ENCODE data around the gene ADISSP.

ADISSP gene

DNA sequence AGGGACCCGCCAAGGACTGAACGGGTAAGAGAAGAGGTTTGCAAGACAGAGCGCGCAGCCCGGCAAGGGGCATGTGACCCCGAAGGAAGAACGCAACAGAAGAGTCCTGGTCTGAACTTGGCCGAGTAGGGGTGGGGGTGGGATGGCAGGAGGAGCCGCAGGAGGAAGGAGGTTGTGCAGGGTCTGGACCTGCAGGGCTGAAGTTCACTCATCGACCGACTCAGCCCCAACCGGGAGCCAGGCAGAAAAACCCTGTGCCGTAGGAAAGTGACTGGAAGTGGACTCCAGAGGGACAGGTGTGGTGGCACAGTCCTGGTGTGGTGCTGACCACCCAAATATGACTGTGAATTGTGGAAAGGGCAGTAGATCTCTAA lies 15.2 kb downstream of the ADISSP start:
- TF ChIP-seq, protein P1, sequence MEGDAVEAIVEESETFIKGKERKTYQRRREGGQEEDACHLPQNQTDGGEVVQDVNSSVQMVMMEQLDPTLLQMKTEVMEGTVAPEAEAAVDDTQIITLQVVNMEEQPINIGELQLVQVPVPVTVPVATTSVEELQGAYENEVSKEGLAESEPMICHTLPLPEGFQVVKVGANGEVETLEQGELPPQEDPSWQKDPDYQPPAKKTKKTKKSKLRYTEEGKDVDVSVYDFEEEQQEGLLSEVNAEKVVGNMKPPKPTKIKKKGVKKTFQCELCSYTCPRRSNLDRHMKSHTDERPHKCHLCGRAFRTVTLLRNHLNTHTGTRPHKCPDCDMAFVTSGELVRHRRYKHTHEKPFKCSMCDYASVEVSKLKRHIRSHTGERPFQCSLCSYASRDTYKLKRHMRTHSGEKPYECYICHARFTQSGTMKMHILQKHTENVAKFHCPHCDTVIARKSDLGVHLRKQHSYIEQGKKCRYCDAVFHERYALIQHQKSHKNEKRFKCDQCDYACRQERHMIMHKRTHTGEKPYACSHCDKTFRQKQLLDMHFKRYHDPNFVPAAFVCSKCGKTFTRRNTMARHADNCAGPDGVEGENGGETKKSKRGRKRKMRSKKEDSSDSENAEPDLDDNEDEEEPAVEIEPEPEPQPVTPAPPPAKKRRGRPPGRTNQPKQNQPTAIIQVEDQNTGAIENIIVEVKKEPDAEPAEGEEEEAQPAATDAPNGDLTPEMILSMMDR (IDR thresholded peaks at IDR 0.05), result no peak
- no peak for TF ChIP-seq ZFX (IDR thresholded peaks at IDR 0.05; ENCODE audit: borderline replicate concordance)
- H3K27ac ChIP-seq, result no peak overlapping the region

DNA sequence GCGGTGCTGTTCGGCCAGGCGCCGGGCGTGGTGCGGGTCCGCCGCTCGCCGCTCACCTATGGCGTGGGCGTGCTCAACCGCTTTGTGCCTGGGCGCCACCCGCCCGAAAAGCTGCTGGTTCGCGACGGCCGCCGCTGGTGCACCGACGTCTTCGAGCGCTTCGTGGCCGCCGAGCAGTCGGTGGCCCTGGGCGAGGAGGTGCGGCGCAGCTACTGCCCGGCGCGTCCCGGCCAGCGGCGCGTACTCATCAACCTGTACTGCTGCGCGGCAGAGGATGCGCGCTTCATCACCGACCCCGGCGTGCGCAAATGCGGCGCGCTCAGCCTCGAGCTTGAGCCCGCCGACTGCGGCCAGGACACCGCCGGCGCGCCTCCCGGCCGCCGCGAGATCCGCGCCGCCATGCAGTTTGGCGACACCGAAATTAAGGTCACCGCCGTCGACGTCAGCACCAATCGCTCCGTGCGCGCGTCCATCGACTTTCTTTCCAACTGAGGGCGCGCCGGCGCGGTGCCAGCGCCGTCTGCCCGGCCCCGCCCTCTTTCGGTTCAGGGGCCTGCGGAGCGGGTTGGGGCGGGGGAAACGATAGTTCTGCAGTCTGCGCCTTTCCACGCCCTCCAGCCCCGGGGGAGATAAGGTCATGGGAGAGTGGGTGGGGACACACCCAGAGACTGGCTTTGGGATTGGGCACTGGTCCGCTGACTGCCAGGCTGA lies 15.7 kb downstream of the ADISSP start:
- TF ChIP-seq, protein P1 (IDR thresholded peaks at IDR 0.05), result no peak
- TF ChIP-seq ZFX (IDR thresholded peaks at IDR 0.05; ENCODE audit: borderline replicate concordance), result no peak
- no peak overlapping the region for H3K27ac ChIP-seq

DNA sequence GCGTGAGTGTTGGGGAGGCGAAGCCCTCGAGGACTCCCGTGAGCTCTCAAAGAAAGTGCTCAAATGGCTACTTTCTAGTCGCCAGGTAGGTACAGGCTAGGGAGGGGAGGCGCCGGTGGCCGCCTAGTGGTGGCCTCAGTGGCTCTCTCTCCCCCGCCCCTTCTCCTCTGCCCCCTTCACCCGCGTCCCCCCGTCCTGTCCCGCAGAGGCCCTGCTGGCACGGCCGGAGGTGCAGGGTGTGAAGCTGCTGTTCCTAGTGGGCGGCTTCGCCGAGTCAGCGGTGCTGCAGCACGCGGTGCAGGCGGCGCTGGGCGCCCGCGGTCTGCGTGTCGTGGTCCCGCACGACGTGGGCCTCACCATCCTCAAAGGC lies 16.3 kb downstream of the ADISSP start:
- H3K27ac ChIP-seq, result no peak overlapping the region
- TF ChIP-seq ZFX (IDR thresholded peaks at IDR 0.05; ENCODE audit: borderline replicate concordance), result no peak
- TF ChIP-seq, protein P1 (IDR thresholded peaks at IDR 0.05), result no peak

DNA sequence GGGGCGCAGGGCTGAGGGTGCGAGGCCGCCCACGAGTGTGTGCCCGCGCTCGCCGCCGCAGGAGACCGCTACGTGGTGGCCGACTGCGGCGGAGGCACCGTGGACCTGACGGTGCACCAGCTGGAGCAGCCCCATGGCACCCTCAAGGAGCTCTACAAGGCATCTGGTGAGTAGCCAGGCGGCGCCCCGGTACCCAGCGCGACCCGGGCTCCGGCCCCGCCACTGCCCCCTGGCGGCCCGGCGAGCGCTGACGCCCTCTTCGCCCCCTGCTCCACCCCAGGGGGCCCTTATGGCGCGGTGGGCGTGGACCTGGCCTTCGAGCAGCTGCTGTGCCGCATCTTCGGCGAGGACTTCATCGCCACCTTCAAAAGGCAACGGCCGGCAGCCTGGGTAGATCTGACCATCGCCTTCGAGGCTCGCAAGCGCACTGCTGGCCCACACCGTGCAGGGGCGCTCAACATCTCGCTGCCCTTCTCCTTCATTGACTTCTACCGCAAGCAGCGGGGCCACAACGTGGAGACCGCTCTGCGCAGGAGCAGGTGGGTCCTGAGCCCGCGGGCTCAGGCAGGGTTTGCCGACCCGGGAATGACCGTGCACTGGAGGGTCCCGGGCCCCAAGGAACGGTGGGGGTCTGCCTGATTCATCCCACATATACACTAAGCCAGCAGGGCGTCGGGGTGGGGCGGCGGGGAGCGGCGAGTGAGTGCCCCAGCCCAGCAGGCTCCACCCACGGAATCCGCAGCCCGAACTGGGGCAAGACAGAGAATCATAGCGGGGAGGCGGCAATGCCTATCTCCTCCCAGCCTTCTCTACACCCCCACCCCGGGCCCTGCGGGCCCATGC lies 17.6 kb downstream of the ADISSP start:
- H3K27ac ChIP-seq, result no peak overlapping the region
- TF ChIP-seq, protein P1 (IDR thresholded peaks at IDR 0.05), result peak; percentile 99
- TF ChIP-seq ZFX (IDR thresholded peaks at IDR 0.05; ENCODE audit: borderline replicate concordance), result no peak

DNA sequence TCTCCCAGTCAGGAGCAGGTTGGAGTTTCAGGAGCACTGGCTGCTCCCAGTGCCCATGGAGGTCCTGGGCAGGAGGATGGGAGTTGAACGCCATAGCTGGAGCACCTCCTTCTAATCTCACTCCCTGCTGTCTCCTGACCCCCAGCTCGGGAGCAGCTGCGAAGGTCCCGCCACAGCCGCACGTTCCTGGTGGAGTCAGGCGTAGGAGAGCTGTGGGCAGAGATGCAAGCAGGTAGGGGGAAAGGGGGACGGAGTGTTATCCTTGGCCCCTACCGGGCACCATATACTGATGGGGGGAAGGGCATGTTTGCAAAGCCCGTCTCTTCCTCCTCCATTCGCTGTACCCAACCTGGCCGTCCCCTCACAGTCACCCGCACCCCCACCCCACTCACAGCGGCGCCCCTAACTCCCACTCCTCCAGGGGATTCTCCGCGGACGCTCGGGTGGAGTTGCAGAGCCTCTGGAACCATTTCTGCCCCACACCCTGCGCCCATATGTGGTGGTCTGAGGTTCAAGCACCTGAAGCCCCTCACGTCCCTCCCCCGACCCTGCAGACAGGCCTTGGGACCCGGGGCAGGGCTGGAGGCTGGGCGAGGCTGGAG lies 18.4 kb downstream of the ADISSP start:
- TF ChIP-seq ZFX (IDR thresholded peaks at IDR 0.05; ENCODE audit: borderline replicate concordance), result no peak
- TF ChIP-seq, protein P1 (IDR thresholded peaks at IDR 0.05), result no peak
- no peak overlapping the region for H3K27ac ChIP-seq

DNA sequence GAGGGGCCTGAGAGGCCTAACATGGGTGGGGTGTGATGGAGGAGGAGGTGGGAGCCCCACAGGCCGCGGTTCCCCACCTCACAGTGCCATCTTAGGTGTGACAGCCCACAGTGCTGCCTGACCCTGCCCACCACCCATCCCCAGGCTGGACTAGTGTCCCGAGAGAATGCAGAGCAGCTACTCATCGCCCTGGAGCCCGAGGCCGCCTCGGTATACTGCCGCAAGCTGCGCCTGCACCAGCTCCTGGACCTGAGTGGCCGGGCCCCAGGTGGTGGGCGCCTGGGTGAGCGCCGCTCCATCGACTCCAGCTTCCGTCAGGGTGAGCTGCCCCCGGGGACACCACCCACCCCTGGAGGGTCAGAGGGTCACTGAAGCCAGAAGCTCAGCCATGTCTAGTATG lies 19.5 kb downstream of the ADISSP start:
- no peak overlapping the region for H3K27ac ChIP-seq
- TF ChIP-seq, protein P1 (IDR thresholded peaks at IDR 0.05), result no peak
- no peak for TF ChIP-seq ZFX (IDR thresholded peaks at IDR 0.05; ENCODE audit: borderline replicate concordance)

DNA sequence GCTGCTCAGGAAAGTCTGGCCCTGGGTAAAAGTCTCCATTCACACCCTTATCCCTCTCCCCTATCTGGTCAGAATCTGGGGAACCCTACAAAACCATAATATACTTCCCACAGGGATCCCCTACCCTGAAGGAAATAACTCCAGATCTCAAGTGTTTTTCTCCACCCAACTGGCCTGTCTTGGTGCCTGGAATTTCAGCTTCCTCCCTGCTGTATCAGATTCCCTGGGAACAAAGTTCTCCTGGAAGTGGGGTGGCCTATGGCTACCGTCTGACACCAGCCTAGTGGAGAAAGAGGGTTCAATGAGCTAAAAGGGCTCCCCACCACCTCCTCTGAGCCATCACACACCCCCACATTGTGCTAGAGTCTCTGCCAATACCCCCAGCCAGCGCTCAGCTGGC lies 20.1 kb downstream of the ADISSP start:
- no peak overlapping the region for H3K27ac ChIP-seq
- TF ChIP-seq, protein P1 (IDR thresholded peaks at IDR 0.05), result no peak
- no peak for TF ChIP-seq ZFX (IDR thresholded peaks at IDR 0.05; ENCODE audit: borderline replicate concordance)
